NT2/D1 (cell line): Measurements from ENCODE around the gene MYCL.

ENCODE experiments used
- YY1 ChIP-seq: IDR thresholded peaks from 2 replicates; pipeline ENCODE4 v1.6.1; 2011; ENCODE audit not compliant: insufficient read length, insufficient read depth
- ZNF274 ChIP-seq: IDR thresholded peaks from 2 replicates; pipeline ENCODE4 v1.6.1; 2011; ENCODE audit warnings: mild to moderate bottlenecking, low read depth, low read length

GRCh38 chr1:39908534-39908933 lies 6.8 kb upstream of the MYCL start:
- TF ChIP-seq ZNF274 (no peak), YY1 (no peak)
